GM21423 (cell line): Measurements from ENCODE around the gene LRRC18.

Experiments used
- ATAC-seq: cut with Tn5 transposase; IDR thresholded peaks from one replicate; pipeline ENCODE4 v1.9.1; 2021; ENCODE audit warnings: mild to moderate bottlenecking, moderate library complexity; ENCODE audit not compliant: unreplicated experiment

Gene LRRC18

DNA sequence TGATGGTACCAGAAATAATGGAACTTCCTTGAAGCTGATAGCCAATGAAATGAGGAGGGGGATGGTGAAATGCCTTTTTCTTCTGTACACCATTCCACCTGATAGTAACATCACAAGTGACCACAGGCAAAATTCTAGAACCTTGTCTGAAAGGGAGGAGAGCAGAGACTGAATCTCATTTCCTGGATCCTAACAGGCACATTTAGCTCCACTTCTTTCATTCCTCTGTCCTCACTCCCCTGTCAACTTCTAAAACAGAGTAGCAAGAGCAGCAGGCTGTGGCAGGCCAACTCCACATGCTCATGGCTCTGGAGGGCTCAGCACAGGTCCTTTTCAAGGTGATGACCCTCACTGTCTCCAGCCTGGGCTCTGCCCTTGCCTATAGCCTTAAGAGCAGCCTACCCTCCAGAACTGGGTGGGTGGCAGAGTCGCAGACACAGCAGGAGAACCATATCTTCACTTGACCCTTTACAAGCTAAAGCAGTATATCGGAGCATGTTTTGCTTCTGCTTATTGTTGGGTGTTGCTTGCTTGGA, at the start of gene LRRC18:
Gene LRRC18, minus strand, starts transcription at position 51 of the 536 bp plus-strand sequence. CDS start 25,685 bp downstream, outside the sequence.
- ATAC-seq = no peak

DNA sequence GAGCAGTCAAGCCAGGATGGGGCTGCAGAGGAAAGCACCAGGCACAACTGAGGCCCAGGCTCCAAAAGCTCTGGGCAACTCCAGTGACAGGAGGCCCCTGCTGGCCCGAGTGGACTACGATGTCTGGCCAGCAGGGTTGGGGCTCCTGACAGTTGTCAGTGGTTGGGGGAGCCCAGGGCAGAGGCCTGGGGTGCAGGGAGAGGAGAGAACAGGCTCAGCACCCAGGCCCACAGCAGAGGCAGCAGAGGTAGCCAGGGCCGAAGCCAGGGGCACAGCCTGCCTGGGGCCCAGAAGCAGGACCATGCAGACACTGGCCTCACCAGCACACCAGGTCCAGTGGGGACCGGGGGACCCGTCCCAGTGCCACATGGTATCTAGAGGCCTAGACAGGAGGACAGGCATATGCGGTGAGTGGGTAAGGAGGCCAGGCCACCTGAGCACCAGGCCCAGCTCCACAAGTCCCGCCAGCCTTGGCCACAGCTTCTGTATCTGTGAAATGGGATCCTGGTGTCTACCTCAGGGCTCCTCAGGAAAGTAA, 46.0 kb upstream of the LRRC18 start:
- no peak for ATAC-seq

DNA sequence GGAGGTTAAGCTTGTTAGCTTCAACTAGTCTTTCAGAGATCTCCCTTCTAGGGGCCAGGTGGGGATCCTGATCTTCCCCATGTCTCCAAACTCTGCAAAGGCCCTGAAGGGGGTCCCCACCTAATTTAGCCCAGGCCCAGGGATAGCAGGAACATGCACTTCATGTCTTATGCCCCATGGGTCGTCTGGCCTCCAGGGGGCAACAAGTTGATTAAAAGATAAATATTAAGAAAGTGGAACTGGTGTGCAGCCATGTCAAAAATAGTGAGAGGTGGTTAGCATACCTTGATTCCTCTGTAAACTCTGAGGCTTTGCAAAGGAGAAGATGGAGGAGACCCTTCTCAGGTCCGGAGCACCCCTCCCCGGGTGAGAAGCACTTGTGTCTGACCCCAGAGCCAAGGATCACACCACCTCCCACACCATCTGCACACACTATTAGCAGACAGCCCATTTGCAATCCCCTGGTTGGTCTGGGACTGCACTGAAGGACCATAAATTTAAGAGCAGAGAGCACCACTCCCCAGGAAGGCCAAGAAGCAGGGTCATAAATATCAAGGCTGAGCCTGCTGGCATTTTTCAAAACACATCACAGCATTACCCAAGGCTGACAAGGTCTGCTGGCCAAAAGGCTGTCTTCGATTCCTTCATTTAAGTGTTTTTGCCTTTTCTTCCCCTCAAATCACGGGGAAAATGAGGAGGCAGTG, 44.2 kb upstream of the LRRC18 start:
- no peak for ATAC-seq

DNA sequence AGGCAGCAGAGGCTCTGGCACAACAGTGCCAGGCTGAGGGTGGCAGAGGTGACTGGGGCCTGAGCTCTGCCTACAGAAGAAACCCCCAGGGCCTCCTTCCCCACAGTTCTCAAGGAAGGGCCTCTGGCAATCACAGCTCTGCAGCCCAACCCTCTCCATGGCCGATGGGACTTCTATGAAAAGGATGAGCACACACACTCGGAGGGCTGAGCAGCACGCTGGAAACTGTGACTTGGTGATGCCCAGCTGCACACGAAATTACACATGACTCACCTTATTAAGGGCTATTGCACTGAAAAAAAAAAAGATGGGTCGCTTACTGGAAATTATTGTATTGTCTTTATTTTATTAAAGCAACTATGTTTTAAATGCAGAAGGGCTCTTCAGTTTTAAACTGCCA, 42.9 kb upstream of the LRRC18 start:
- ATAC-seq = no peak

DNA sequence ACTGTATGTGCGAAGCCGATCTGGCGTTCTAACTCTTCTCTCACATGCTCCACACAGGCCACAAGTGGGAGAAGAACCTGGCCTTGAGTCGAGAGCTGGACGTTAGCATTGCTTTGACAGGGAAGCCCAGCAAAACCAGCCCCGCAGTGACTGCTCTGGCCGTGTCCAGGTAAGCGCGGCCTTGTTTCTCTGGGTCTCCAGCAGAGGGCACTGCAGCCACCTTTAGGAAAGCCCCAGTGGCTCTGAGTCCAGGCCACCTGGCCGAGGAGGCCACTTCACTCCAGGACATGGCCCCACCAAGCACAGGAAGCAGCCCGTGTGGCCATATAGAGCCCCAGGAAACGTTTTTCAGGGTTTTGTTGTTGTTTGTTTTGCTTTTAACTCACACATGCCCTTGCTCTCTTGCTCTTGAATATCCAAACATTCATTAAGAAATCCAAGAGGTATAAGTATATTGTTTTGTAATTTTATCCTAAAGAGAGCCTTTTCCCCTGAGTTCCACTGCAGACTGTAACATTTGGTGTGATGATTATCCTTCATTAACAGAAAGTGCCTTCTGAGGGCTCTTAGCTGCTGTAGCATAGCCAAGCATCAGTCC, 41.8 kb upstream of the LRRC18 start:
- peak; percentile 51 for ATAC-seq

DNA sequence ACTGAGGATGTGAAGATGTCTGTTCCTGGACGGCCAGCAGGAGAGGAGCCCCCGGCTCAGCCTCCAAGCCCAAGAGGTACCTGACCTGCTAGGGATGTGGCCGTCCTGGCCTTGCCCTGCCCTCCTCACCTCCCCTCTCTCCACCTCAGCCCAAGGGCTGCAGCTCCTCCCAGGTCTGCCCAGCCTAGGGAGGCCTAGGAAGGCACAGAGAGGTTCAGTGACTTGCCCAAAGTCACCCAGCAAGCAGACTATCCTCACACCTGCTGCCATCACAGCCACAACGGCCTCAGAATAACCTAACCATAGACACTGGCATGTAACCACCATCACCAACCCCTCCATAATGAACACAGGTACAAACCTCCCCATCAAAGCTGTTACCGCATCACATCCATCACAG, 38.7 kb upstream of the LRRC18 start:
- no peak for ATAC-seq

DNA sequence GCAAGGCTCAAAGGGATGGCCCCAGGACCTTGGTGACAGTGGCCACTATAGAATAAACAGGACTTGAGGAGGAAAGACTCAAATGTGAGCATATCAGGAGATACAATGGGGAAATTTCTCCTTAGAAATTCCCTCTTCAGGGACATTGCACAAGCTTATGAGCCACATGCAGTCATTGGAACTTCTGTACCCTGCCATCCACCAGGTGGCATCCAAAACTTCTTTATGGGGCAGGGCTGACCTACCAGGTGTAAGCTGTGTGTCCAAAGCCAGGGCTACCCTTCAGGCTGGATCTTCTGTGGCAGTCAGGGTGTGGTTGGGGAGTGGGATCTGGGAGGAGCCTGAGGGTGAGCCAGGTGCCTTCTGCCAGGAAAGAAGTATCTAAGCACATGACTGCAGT, 36.6 kb upstream of the LRRC18 start:
- no peak for ATAC-seq

DNA sequence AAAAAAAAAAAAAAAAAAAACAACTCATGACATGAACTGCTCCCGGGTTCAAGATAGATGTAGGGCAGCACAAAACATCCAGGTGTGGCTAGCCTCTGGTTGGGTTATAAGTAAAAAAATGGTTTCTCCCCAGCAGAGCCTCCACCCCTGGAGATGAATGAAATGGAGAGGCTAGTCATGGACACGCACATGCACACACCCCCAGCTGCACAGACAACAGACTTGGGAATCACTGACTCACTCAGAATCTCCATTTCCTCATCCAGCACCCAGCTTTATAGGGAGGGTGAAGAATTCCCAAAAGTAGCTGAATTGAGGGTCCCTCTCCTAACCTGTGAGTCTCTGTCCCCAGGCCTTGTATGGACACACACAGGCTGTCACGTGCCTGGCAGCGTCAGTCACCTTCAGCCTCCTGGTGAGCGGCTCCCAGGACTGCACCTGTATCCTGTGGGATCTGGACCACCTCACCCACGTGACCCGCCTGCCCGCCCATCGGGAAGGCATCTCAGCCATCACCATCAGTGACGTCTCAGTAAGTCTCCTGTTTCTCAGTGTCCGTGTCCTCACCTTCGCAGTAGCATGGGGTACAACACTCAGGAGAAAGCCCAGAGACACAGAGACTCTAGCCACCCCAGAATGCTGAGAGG, 35.0 kb upstream of the LRRC18 start:
- no peak for ATAC-seq

DNA sequence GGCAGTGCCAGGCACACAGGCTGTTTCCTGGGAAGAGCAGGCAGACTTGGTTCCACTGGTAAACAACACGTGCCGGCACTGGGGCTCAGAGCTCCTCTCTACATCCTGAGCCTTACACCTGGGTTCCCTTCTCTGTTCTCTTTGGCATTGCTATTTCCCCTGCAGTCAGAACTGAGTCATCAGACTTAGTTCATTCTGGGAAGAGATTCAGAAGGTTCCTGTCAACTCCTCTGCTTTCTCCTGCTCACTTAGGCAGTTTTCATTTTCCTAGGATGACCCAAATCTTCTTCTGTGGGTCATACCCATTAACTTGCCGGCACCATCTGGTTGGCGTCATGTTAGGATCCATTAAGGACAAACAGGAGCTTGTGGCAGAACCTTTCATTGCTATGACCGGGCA, 33.4 kb upstream of the LRRC18 start:
- no peak for ATAC-seq

DNA sequence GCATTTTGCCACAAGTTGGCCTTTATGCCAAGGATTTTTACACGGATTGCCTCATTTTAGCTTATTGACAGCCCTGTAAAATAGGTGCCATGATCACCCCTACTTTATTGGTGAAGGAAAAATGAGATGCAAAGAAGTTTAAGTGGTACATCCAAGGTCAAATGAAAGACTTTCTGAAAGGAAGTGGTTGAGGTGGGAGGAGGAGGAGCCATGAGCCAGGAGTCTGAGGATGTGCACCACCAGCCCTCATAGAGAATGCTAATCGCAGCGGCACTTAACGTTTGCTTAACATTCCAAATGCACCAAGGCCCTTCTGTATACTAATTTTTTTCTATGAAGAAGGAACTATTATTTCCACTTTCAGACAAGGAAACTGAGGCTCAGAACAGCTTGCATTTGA, 31.0 kb upstream of the LRRC18 start:
- ATAC-seq = no peak

DNA sequence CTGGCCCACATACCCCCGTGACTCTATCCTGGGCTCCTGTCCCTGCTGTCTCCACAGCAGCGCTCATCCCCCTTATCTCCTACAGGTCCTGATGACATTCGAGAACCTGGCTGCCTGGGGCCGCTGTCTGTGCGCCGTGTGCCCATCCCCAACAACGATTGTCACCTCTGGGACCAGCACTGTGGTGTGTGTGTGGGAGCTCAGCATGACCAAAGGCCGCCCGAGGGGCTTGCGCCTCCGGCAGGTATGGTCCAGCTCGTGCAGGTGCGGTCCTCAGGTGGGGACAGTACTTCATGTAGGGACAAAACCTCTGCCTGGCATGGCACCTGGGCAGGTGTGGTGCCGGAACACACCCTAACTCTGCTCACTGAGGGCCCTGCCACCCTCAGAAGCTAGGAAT, 30.4 kb upstream of the LRRC18 start:
- no peak for ATAC-seq

DNA sequence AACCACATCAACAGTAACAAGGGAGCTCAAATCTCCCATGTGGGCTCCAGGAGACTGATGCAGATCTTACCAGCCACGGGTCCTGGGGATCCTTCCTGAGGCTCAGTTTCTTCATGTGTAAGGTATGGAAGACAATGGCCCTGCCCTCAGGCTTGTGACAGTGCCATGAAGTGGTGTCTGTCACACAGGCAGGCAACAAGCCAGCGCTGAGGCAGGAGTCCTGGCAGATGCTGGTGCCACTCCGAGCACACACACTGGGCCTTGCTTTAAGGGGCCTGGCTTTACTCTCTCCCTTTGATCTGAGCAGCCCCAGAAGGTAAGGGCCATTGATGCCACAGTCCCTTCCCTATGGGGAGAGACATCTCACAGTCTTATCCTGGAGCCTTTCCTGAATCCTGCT, 28.4 kb upstream of the LRRC18 start:
- ATAC-seq = no peak

DNA sequence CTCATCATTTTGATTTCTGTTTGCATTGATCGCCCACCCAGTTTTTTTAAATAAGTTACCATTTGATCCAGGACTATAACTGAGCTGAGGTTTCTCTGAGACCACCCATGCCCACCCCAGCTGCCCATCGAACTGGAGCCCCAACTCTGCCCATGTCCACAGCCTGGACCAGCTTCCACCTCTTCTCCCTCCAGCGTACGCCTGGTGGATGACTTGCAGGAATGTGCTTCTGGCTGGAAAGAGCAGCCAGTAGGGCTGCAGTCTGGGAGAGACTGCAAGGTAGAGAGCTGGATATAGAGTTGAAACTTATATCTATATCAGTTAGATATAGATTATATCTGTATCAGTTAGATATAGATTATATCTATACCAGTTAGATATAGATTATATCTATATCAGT, 25.8 kb upstream of the LRRC18 start:
- no peak for ATAC-seq

DNA sequence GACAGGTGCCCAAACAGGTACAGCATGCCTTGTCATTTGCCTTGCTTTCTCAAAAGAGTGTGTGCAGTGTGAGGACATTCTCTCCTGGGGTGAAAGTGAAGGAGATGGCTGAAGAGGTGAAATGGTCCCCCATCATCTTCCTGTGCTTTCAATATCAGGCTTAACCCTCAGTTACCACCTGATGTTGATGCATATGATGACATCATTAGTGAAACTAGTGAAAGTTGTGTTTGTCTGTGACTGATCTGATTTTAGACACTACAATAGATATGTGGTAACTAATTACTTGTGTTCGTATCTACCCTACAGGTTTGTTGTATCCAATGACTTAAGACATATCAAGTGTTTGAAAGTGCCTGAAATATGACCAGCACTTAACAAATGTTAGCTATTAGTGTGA, 24.4 kb upstream of the LRRC18 start:
- ATAC-seq = no peak

DNA sequence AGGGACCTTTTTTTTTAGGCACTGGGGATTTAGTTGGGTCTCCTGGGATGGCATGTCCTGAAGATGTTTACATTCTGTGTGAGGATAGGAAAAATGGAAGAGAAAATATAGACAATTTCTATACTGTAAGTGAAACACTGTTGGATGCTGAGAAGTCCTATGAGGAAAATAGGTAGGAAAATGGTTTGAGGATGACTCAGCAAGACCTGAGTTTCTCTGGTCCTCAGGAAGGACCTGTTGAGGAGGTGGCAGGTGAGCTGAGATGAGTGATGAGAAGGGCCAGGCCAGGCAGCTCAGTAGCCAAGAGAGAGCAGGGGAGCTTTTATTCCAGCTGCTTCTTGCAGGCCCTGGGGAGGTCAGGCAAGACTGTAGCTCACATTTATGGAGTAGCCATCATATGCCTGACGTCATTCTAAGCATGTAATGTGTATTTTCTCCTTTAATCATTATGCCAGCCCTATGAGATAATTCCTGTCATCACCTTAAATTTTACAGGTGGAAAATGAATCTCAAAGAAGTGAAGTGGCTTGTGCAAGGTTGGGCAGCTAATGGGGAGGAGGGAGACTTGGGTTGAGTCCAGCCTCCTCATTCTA, 19.1 kb upstream of the LRRC18 start:
- no peak for ATAC-seq

DNA sequence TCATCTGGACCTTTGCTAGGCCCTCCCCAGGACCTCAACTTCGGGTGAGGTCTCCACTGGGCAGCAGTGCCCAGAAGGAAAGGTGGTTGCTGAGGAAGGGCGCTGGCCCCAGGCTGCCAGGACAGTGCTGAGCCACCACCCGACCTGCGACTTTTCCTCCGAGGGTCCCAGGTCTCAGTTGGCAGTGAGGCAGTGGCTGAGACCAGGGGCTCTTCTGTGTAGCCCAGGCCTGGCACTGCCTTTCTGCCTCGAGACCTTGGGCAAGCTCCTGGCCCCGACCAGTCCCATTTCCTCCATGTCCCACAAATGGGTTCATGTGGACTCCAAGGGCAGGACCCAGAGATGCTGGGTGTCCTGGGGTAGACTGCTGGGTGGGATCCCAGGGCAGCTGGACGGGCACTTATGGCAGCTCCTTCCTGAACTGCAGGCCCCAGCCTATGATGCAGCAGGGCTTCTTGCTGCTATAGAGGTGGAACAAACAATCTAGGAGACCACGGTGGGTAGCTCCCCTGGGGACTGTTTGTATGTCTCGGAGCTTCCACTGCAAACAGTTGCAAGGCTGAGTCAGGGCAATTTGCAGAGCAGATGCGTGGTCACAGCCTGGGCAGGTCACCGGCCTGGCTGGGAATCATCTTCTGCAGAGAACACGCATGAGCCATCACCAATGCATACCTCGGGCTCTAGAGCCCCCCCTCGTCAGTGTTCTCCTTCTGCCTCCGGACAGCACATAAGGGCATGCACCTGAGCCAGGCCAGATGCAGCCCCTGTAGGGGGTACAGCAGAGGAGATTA, 17.9 kb upstream of the LRRC18 start:
- no peak for ATAC-seq

DNA sequence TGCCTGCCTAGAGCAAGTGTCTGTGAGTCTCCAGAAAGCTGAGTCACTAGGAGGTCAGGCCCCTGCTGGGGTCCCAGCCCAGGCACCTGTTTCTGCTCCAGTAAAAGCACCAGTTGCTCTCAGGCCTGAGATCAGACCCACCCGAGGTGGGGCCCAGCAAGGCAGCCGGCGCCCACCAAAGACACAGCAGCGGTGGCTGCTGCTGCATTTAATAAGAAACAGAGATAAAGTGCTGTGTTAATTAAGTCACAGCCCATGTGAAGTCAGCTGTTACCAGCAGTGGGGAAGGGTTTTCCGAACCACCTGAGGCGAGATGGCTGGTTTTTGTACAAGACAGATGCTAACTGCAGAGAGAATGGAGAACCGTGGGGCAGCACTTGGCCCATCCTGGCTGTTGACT, 12.1 kb upstream of the LRRC18 start:
- ATAC-seq = no peak

DNA sequence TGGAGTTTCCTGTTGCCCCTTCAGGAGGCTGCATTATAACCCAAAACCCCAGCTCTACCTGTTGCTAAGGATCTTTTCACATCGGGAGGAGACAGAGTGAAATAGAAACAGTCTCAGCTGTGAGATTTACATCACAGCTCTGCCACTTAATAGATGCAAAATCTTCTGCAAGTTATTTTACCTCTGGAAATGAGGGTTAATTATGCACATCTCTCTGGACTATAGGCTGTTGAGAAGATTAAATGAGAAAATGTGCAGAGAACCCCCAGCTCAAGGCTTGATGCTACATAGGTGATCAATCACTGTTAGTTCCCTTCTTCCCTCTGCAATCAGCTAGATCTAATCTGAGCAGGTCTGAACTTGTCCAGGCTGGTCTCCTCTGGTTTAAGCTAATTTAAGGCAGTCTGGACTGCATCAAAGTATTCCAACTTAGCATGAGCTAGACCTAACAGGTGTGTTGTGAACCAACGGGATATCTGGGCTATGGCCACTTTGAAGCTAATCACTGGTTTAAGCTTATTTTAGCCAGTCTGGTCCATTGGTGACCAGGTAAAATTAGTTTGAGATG, 8.9 kb upstream of the LRRC18 start:
- ATAC-seq = no peak

DNA sequence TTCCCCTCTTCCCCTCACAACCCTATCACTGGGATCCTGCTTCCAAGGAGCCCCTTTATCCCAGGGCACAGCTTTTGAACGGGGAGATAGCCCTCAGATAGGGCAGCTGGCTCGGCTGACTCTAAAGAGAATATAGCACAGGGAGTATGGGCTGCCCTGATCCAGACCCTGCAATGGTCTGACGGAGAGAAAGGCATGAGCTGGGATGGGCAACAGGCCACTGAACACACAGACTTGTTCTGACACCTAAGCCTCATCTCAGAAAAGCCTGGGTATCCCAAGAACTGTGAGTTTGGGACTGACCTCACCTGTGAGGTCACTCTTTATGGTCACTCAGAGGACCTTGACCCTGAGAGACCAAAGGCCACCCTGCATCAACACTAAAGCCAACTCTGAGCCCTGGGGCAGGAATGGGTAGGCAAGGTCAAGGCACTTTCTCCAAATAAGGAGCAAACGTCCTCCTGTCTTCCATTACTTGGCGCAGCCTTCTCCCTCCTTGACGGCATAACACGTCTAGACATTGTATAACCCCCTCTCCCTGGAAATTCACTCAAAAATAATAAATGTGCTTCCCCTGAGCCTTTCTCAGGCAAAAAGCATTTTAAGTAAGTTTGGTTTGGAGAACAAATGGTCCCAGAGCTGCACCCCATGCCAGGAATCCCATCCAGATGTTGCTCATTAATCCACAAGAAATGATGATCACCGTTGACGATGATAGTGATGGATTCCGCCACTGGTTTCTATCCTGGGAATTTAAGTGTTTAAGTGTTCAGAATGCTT, 8.2 kb upstream of the LRRC18 start:
- no peak for ATAC-seq
